22Rv1 (cell line): ENCODE data around the gene UQCR10.

Experiments used
- CTCF ChIP-seq: fragments of 450-650 bp; IDR thresholded peaks from 2 replicates; pipeline ENCODE4 v1.5.1; 2017; ENCODE audit warnings: mild to moderate bottlenecking
- ZFX ChIP-seq: fragments of 450-650 bp; IDR thresholded peaks from 2 replicates; pipeline ENCODE4 v1.6.1; 2017; ENCODE audit warnings: antibody characterized with exemption, borderline replicate concordance

DNA sequence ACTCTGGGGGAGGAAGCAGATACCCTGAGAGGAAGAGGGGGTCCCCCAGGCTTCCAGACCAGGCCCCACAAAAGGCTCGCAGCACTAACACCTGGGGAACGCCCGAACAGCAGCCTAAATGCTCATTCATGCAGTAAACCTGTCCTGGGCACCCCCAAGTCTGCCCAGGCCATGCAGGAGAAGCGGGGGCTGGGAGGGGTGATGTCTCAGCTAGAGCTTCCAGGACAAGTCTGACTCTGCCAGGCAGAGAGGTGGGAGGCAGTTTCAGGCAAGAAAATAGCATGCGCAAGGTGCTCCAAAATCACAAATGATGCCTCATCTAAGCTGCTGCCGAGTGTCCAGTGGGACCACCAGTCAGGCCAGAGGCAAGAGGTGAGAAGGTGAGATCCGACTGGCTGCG is 32.8 kb upstream of the UQCR10 start:
- TF ChIP-seq CTCF (no peak), ZFX (no peak)
